ENCODE results near the gene TGM6.

TGM6 gene

GRCh38 chr20:2459981-2460751 lies 79.5 kb downstream of the TGM6 start:
- DNase-seq: no peak

GRCh38 chr20:2460752-2461424 lies 80.2 kb downstream of the TGM6 start:
- no peak for DNase-seq

- no peak for DNase-seq
These were observed 81.8 kb downstream of the TGM6 start for GRCh38 chr20:2462484-2462883.

- no peak for DNase-seq
These were observed 83.1 kb downstream of the TGM6 start for GRCh38 chr20:2463616-2464365.

- DNase-seq: no peak
These were observed 84.4 kb downstream of the TGM6 start for GRCh38 chr20:2465100-2465499.

- DNase-seq: no peak
These were observed 86.7 kb downstream of the TGM6 start for GRCh38 chr20:2467412-2467811.

GRCh38 chr20:2468581-2469407 lies 88.1 kb downstream of the TGM6 start:
- DNase-seq: no peak

- DNase-seq: peak; percentile 53
These were observed 89.3 kb downstream of the TGM6 start for GRCh38 chr20:2469991-2470422.

- peak; percentile 96 for DNase-seq
These were observed 89.9 kb downstream of the TGM6 start, which contains the start of gene SNRPB for GRCh38 chr20:2470423-2471193. TSS of gene SNRPB (minus strand) at chr20:2470789. CDS start at chr20:2470690, 99 bp downstream.

- DNase-seq: no peak
These were observed 92.8 kb downstream of the TGM6 start for GRCh38 chr20:2473516-2473915.

- no peak for DNase-seq
These were observed 95.4 kb downstream of the TGM6 start for GRCh38 chr20:2475850-2476741.

- no peak for DNase-seq
These were observed 96.3 kb downstream of the TGM6 start for GRCh38 chr20:2476742-2477615.

- DNase-seq: no peak
These were observed 99.7 kb downstream of the TGM6 start for GRCh38 chr20:2480381-2480780.
